HepG2 (cell line): Measurements from ENCODE around the gene CFAP221. TPM values are rescaled to one million over a fixed set of nuclear protein-coding genes. Genes with fewer than 3 reads are reported as not detected.

Source experiments
- CHD2 ChIP-seq: IDR thresholded peaks from 2 replicates; pipeline ENCODE4 v1.6.1; 2011; ENCODE audit warnings: low read depth, low read length, improper control_type of control experiment
- CREM ChIP-seq, 2 experiments: sonication (generic) in 1 of 2; formaldehyde crosslinking in 1 of 2; IDR thresholded peaks; 2 replicates each; pipeline versions ENCODE4 v1.4.0 to v1.6.1; 2016 to 2020; ENCODE audit warnings: antibody characterized with exemption in 1 of 2, mild to moderate bottlenecking in 1 of 2, missing genetic modification reagents in 1 of 2
- ERF ChIP-seq: IDR thresholded peaks from 2 replicates; pipeline ENCODE4 v1.6.1; 2018; ENCODE audit warnings: missing biosample characterization, missing genetic modification reagents
- HNF4G ChIP-seq, 2 experiments: sonication (generic) in 1 of 2; formaldehyde crosslinking in 1 of 2; IDR thresholded peaks; 2 replicates each; pipeline versions ENCODE4 v1.4.0 to v1.6.1; 2011 to 2020; ENCODE audit warnings: borderline replicate concordance in 2 of 2, low read depth in 2 of 2, mild to moderate bottlenecking in 2 of 2, low read length in 1 of 2, missing genetic modification reagents in 1 of 2, moderate library complexity in 1 of 2
- KIAA2018 ChIP-seq: sonication (generic); formaldehyde crosslinking; IDR thresholded peaks from 2 replicates; pipeline ENCODE4 v1.5.0; 2020; ENCODE audit warnings: mild to moderate bottlenecking, missing genetic modification reagents, borderline replicate concordance
- MTF1 ChIP-seq: sonication (generic); formaldehyde crosslinking; IDR thresholded peaks from 2 replicates; pipeline ENCODE4 v1.5.0; 2020; ENCODE audit warnings: missing genetic modification reagents
- PHF5A ChIP-seq: IDR thresholded peaks from one replicate; pipeline ENCODE4 v1.6.1; 2018; ENCODE audit warnings: low read depth, missing genetic modification reagents; ENCODE audit not compliant: unreplicated experiment
- SMAD9 ChIP-seq: sonication (generic); formaldehyde crosslinking; IDR thresholded peaks from 2 replicates; pipeline ENCODE4 v1.5.1; 2020; ENCODE audit warnings: mild to moderate bottlenecking, missing genetic modification reagents
- TRAFD1 ChIP-seq: sonication (generic); formaldehyde crosslinking; IDR thresholded peaks from 2 replicates; pipeline ENCODE4 v1.5.1; 2020; ENCODE audit warnings: missing genetic modification reagents, mild to moderate bottlenecking, borderline replicate concordance
- ZC3H4 ChIP-seq: sonication (generic); formaldehyde crosslinking; IDR thresholded peaks from 2 replicates; pipeline ENCODE4 v1.4.0; 2020; ENCODE audit warnings: missing genetic modification reagents, borderline replicate concordance
- ZGPAT ChIP-seq: IDR thresholded peaks from 2 replicates; pipeline ENCODE4 v1.6.1; 2016; ENCODE audit warnings: mild to moderate bottlenecking
- ZIK1 ChIP-seq: sonication (generic); formaldehyde crosslinking; IDR thresholded peaks from 2 replicates; pipeline ENCODE4 v1.5.0; 2020; ENCODE audit warnings: mild to moderate bottlenecking, low read depth, missing genetic modification reagents, borderline replicate concordance
- ZNF136 ChIP-seq: sonication (generic); formaldehyde crosslinking; IDR thresholded peaks from 2 replicates; pipeline ENCODE4 v1.8.1; 2022; ENCODE audit warnings: low read depth, mild to moderate bottlenecking, moderate library complexity, missing genetic modification reagents
- ZNF331 ChIP-seq: sonication (generic); formaldehyde crosslinking; IDR thresholded peaks from 2 replicates; pipeline ENCODE4 v1.4.0; 2020; ENCODE audit warnings: missing genetic modification reagents
- ZNF816 ChIP-seq: sonication (generic); formaldehyde crosslinking; IDR thresholded peaks from 2 replicates; pipeline ENCODE4 v1.8.0; 2022; ENCODE audit warnings: missing genetic modification reagents, mild to moderate bottlenecking, borderline replicate concordance
- polyA plus RNA-seq, 8 experiments: library from polyadenylated mRNA; depleted of rRNA in 3 of 8; stranded (reverse) in 7 of 8; unstranded in 1 of 8; fragments of >200 nt; fragmentation: Illumina TruSeq in 4 of 8; extraction: Trizol in 4 of 8; gene quantifications; 2 replicates each; pipeline versions ENCODE4 v1.2.1 to v1.2.3, GENCODE V29; 2011 to 2016; ENCODE audit warnings: low read depth in 4 of 8, missing spikeins in 1 of 8, mixed read lengths in 1 of 8; ENCODE audit not compliant: insufficient read depth in 1 of 8
- total RNA-seq, 5 experiments: library from RNA; depleted of rRNA; stranded (reverse); fragments of >200 nt; fragmentation: Illumina TruSeq; extraction: Trizol; gene quantifications; 2 replicates each; pipeline ENCODE4 v1.2.3, GENCODE V29; 2016; ENCODE audit warnings: low read depth in 1 of 5
- TF ChIP-seq, protein P1 (sequence below): IDR thresholded peaks from 2 replicates; pipeline ENCODE4 v1.6.1; 2016; ENCODE audit warnings: control low read depth

The CFAP221 gene
- total and polyA plus RNA-seq, 2 of the 13 experiments (the other 11 are each of a cell fraction or from before 2014, with no cell fraction given) = not detected

- TF ChIP-seq PHF5A (CRISPR knock-in tag) (no peak), TRAFD1 (CRISPR knock-in tag) (no peak), ZNF331 (CRISPR knock-in tag) (peak; percentile 79; the same call in 1 of the 2 replicates), ZNF136 (no peak), ZNF816 (CRISPR knock-in tag) (no peak), HNF4G (IDR thresholded peaks at IDR 0.05; ENCODE audit: borderline replicate concordance, low read depth, low read length) (no peak), HNF4G (CRISPR knock-in tag; IDR thresholded peaks at IDR 0.05; ENCODE audit: borderline replicate concordance, low read depth) (no peak), SMAD9 (CRISPR knock-in tag) (no peak), ZC3H4 (CRISPR knock-in tag) (no peak), KIAA2018 (CRISPR knock-in tag) (no peak), ZIK1 (CRISPR knock-in tag) (no peak), ERF (CRISPR knock-in tag) (0 out of 2 replicates have a peak, but pooled peaks have one; percentile 29), CHD2 (no peak), MTF1 (CRISPR knock-in tag) (no peak), CREM (IDR thresholded peaks at IDR 0.05) (no peak), CREM (CRISPR knock-in tag; IDR thresholded peaks at IDR 0.05) (no peak), ZGPAT (CRISPR knock-in tag) (peak; percentile 59; the same call in 1 of the 2 replicates)
- TF ChIP-seq, protein P1, sequence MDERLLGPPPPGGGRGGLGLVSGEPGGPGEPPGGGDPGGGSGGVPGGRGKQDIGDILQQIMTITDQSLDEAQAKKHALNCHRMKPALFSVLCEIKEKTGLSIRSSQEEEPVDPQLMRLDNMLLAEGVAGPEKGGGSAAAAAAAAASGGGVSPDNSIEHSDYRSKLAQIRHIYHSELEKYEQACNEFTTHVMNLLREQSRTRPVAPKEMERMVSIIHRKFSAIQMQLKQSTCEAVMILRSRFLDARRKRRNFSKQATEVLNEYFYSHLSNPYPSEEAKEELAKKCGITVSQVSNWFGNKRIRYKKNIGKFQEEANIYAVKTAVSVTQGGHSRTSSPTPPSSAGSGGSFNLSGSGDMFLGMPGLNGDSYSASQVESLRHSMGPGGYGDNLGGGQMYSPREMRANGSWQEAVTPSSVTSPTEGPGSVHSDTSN = no peak
Observed at GRCh38 chr2:119702918-119703401, 158.7 kb downstream of the CFAP221 start (continued).
